Measurements from ENCODE around the gene ZNF593.

- TF ChIP-seq POLR2A (IDR thresholded peaks at IDR 0.05) (no peak), CTCF (IDR thresholded peaks at IDR 0.05) (no peak)
These were observed 39.0 kb upstream of the ZNF593 start for GRCh38 chr1:26130695-26131094.

All from body of pancreas (tissue), 4 donors.